H1 (cell line): ENCODE measurements around the gene C2CD4C. TPM values are rescaled to one million over a fixed set of nuclear protein-coding genes. Genes with fewer than 3 reads are reported as not detected.
A peak's percentile ranks its signal among the peaks of the same experiment; 100 is the strongest.

Experiments used
- CTCF ChIA-PET: fragments of 300-600 bp; sonication (Branson Sonifier 250); formaldehyde crosslinking; loops from one replicate; lab custom pipeline; 2021; ENCODE audit not compliant: partially characterized antibody; lab: Charles Lee
- POLR2A ChIA-PET: fragments of 300-600 bp; sonication (Branson Sonifier 250); formaldehyde crosslinking; loops from one replicate; lab custom pipeline; 2021; ENCODE audit warnings: inconsistent platforms; ENCODE audit not compliant: partially characterized antibody; lab: Charles Lee
- DNase-seq, 2 experiments: peaks; one replicate each; pipeline versions ENCODE4 v3.0.0 to v3.0.0-alpha.2; 2010 to 2022; ENCODE audit warnings: low spot score in 2 of 2, low read depth in 1 of 2, mixed read lengths in 1 of 2
- FAIRE-seq: peaks from 2 replicates; lab custom pipeline; 2011; peaks lifted over from hg19 to GRCh38; lab: Jason Lieb, UNC
- H2AFZ ChIP-seq: 2 replicates; pipeline ENCODE4 v1.8.1; 2012; ENCODE audit warnings: low read length, inconsistent platforms
- H2AK5ac ChIP-seq: 2 replicates; pipeline ENCODE4 v1.6.1; 2013; ENCODE audit warnings: low read depth, low read length
- H2BK120ac ChIP-seq: replicated peaks from 2 replicates; pipeline ENCODE3; 2013; ENCODE audit warnings: low read depth, low read length, inconsistent platforms
- H2BK12ac ChIP-seq: 2 replicates; pipeline ENCODE4 v1.6.1; 2013; ENCODE audit warnings: low read depth, low read length
- H2BK15ac ChIP-seq: 2 replicates; pipeline ENCODE4 v1.6.1; 2013; ENCODE audit warnings: low read length
- H2BK20ac ChIP-seq: 2 replicates; pipeline ENCODE4 v1.6.1; 2013; ENCODE audit warnings: low read length
- H2BK5ac ChIP-seq: 2 replicates; pipeline ENCODE4 v1.6.1; 2013; ENCODE audit warnings: low read depth, low read length
- H3K14ac ChIP-seq: 2 replicates; pipeline ENCODE4 v1.6.1; 2013; ENCODE audit warnings: inconsistent platforms; ENCODE audit not compliant: insufficient read length
- H3K18ac ChIP-seq: 2 replicates; pipeline ENCODE4 v1.6.1; 2013; ENCODE audit warnings: low read length; ENCODE audit errors: extremely low read depth
- H3K23ac ChIP-seq: 2 replicates; pipeline ENCODE4 v1.6.1; 2013; ENCODE audit warnings: inconsistent platforms; ENCODE audit not compliant: insufficient read length
- H3K23me2 ChIP-seq: 2 replicates; pipeline ENCODE4 v1.6.1; 2013; ENCODE audit warnings: low read depth, low read length
- H3K27ac ChIP-seq: 2 replicates; pipeline ENCODE4 v1.6.1; 2011; ENCODE audit warnings: low read depth, low read length, inconsistent platforms
- H3K27me3 ChIP-seq, 4 experiments: replicated peaks in 1 of 4; 1 replicate in 1 of 4; 2 replicates in 3 of 4; pipeline versions ENCODE4 v1.6.1 to v1.8.1; 2011 to 2013; ENCODE audit warnings: low read length in 3 of 4, mild to moderate bottlenecking in 3 of 4, inconsistent platforms in 2 of 4, mixed read lengths in 2 of 4, moderate library complexity in 1 of 4; ENCODE audit not compliant: control insufficient read depth in 3 of 4, insufficient read depth in 3 of 4; ENCODE audit errors: extremely low read depth in 1 of 4
- H3K36me3 ChIP-seq, 4 experiments: 2 replicates each; pipeline versions ENCODE4 v1.6.1 to v1.8.1; 2011 to 2013; ENCODE audit warnings: mild to moderate bottlenecking in 4 of 4, low read length in 3 of 4, moderate library complexity in 2 of 4, control low read depth in 1 of 4, inconsistent platforms in 1 of 4; ENCODE audit not compliant: insufficient read depth in 4 of 4, control insufficient read depth in 2 of 4
- H3K4ac ChIP-seq: replicated peaks from 2 replicates; pipeline ENCODE3; 2013; ENCODE audit warnings: low read length, low read depth, mixed read lengths, inconsistent platforms; ENCODE audit not compliant: insufficient read length
- H3K4me1 ChIP-seq, 4 experiments: replicated peaks in 1 of 4; 1 replicate in 1 of 4; 2 replicates in 3 of 4; pipeline versions ENCODE4 v1.6.1 to v1.8.1; 2011 to 2013; ENCODE audit warnings: low read length in 3 of 4, inconsistent platforms in 2 of 4, mixed read lengths in 1 of 4; ENCODE audit not compliant: insufficient read depth in 4 of 4, control insufficient read depth in 3 of 4
- H3K4me2 ChIP-seq, 2 experiments: 2 replicates each; pipeline versions ENCODE4 v1.6.1 to v1.8.1; 2011 to 2013; ENCODE audit warnings: low read depth in 2 of 2, low read length in 2 of 2, control low read depth in 1 of 2, inconsistent platforms in 1 of 2, mild to moderate bottlenecking in 1 of 2; ENCODE audit not compliant: insufficient read depth in 1 of 2
- H3K4me3 ChIP-seq, 4 experiments: fragments of 200-600, 300-600 bp in 1 of 4; sonication (generic), shearing (Covaris generic), sonication (Bioruptor Twin) in 1 of 4; 2 replicates each; pipeline versions ENCODE4 v1.5.1 to v1.8.1; 2011 to 2016; ENCODE audit warnings: low read length in 4 of 4, low read depth in 3 of 4, control low read depth in 2 of 4, inconsistent platforms in 2 of 4, mild to moderate bottlenecking in 2 of 4, mixed read lengths in 1 of 4, moderate library complexity in 1 of 4; ENCODE audit not compliant: insufficient read depth in 2 of 4; ENCODE audit errors: extremely low read depth in 1 of 4
- H3K56ac ChIP-seq: replicated peaks from 2 replicates; pipeline ENCODE3; 2013; ENCODE audit warnings: low read depth, mild to moderate bottlenecking, mixed read lengths, low read length, inconsistent platforms; ENCODE audit not compliant: insufficient read length
- H3K79me1 ChIP-seq: 2 replicates; pipeline ENCODE4 v1.6.1; 2013; ENCODE audit warnings: low read depth, low read length, control low read depth
- H3K79me2 ChIP-seq, 2 experiments: 2 replicates each; pipeline versions ENCODE4 v1.6.1 to v1.8.1; 2012 to 2013; ENCODE audit warnings: low read length in 2 of 2, mild to moderate bottlenecking in 2 of 2, inconsistent platforms in 1 of 2; ENCODE audit not compliant: insufficient read depth in 2 of 2, control insufficient read depth in 1 of 2
- H3K9ac ChIP-seq, 4 experiments: replicated peaks in 1 of 4; 1 replicate in 1 of 4; 2 replicates in 3 of 4; pipeline versions ENCODE4 v1.6.1 to v1.8.1; 2011 to 2013; ENCODE audit warnings: low read depth in 3 of 4, low read length in 3 of 4, control low read depth in 2 of 4, mild to moderate bottlenecking in 2 of 4, moderate library complexity in 2 of 4, inconsistent platforms in 1 of 4; ENCODE audit errors: extremely low read depth in 1 of 4
- H3K9me3 ChIP-seq, 2 experiments: 2 replicates each; pipeline versions ENCODE4 v1.6.1 to v1.8.1; 2012 to 2013; ENCODE audit warnings: mild to moderate bottlenecking in 2 of 2, moderate library complexity in 2 of 2, control low read depth in 1 of 2, inconsistent platforms in 1 of 2, low read depth in 1 of 2, low read length in 1 of 2, mixed read lengths in 1 of 2; ENCODE audit not compliant: insufficient read depth in 2 of 2
- H4K20me1 ChIP-seq, 2 experiments: replicated peaks in 1 of 2; 2 replicates each; pipeline versions ENCODE3 to v1.8.1; 2011 to 2013; ENCODE audit warnings: inconsistent platforms in 2 of 2, low read length in 2 of 2, mild to moderate bottlenecking in 1 of 2; ENCODE audit not compliant: insufficient read depth in 2 of 2, control insufficient read depth in 1 of 2
- H4K5ac ChIP-seq: 2 replicates; pipeline ENCODE4 v1.6.1; 2013; ENCODE audit warnings: low read length, low read depth, mixed read lengths, inconsistent platforms; ENCODE audit not compliant: insufficient read length
- H4K8ac ChIP-seq: 2 replicates; pipeline ENCODE4 v1.8.0; 2013; ENCODE audit warnings: mild to moderate bottlenecking, moderate library complexity, low read length, inconsistent platforms; ENCODE audit not compliant: insufficient read depth; ENCODE audit errors: extremely low read depth
- H4K91ac ChIP-seq: replicated peaks from 2 replicates; pipeline ENCODE3; 2013; ENCODE audit warnings: low read length, mixed read lengths, inconsistent platforms; ENCODE audit not compliant: insufficient read length
- BCL11A ChIP-seq, 2 experiments: IDR thresholded peaks; one replicate each; pipeline ENCODE4 v1.6.1; 2011; ENCODE audit warnings: low read depth in 2 of 2, low read length in 2 of 2, mild to moderate bottlenecking in 2 of 2
- CBX8 ChIP-seq: fragments of 300-800, 300-1000 bp; sonication (generic); IDR thresholded peaks from 2 replicates; pipeline ENCODE4 v1.7.1; 2016; ENCODE audit warnings: low read depth, low read length, borderline replicate concordance
- SP4 ChIP-seq: IDR thresholded peaks from 2 replicates; pipeline ENCODE4 v1.6.1; 2012; ENCODE audit warnings: low read length, inconsistent platforms
- YY1 ChIP-seq: IDR thresholded peaks from 2 replicates; pipeline ENCODE4 v1.6.1; 2011; ENCODE audit warnings: low read depth, mild to moderate bottlenecking, low read length
- WGBS, 2 experiments: shearing (Covaris generic) in 1 of 2; methylation state at CpG; one replicate each; pipeline versions ENCODE4 v1.1.6 to v1.1.7; 2013 to 2015; ENCODE audit warnings: low lambda C conversion rate in 2 of 2, mixed read lengths in 2 of 2, inconsistent platforms in 1 of 2, low coverage in 1 of 2, missing lambda C conversion rate in 1 of 2; ENCODE audit not compliant: insufficient replicate concordance in 2 of 2, insufficient coverage in 1 of 2, insufficient read length in 1 of 2; ENCODE audit errors: extremely low coverage in 1 of 2, missing lambda C conversion rate in 1 of 2; 5-methylcytosine and 5-hydroxymethylcytosine counted together
- polyA plus RNA-seq, 7 experiments: library from polyadenylated mRNA; depleted of rRNA in 3 of 7; stranded (reverse) in 5 of 7; unstranded in 2 of 7; fragments of >200 nt in 5 of 7; fragments of 200-250 nt in 2 of 7; gene quantifications; 1 replicate in 5 of 7; 2 replicates in 1 of 7; 4 replicates in 1 of 7; pipeline versions ENCODE4 v1.2.1 to v1.2.3, GENCODE V29; 2011 to 2013; ENCODE audit warnings: missing spikeins in 2 of 7, mixed read lengths in 2 of 7
- total RNA-seq: library from RNA; stranded (reverse); fragmentation: NEBNext Ultra II Directional; extraction: Animal tissue kit (Norgen Biotek cat#: 25700); gene quantifications from 2 replicates; pipeline ENCODE4 v1.2.1, GENCODE V29; 2021

The C2CD4C gene
- total and polyA plus RNA-seq, 2 of the 8 experiments (the other 6 are each of a cell fraction or from before 2014, with no cell fraction given) = 3.8 to 6.3 TPM

DNA sequence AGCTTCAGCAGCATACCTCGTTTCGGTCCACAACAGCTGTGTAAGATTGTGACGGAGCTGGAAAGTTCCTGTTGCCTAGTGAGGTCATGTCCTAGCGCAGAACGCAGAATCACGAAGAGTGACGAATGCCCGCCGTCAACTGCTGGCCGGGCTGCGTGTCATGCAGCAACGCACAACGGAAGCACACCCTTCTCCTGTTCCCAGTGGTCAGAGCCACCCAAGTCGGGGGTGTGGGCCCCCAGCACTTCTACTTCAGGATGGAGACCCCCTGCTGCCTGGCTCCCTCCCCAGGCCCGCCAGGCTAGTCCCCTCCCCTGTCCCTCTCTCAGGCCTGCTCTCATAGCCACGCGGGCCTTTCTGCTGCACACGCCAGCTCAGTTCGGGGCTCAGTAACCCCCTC, 25.9 kb downstream of the C2CD4C start:
- no peak overlapping the region for H3K56ac ChIP-seq
- FAIRE-seq (no peak), DNase-seq (no peak)
- no peak overlapping the region for H4K8ac ChIP-seq
- no peak overlapping the region for H3K4me2 ChIP-seq
- no peaks in the 10 kb centered on the region for H3K79me2 ChIP-seq
- no peaks in the 10 kb centered on the region for H3K79me1 ChIP-seq
- no peak overlapping the region for H2BK15ac ChIP-seq
- ChIA-PET CTCF (interaction anchor here (0.6 to 3.1 kb wide), 7 partner anchors 8 to 564 kb away, joined by 3 to 20 read pairs (median 7); partner anchors contain the start of genes MADCAM1 and TPGS1), POLR2A (interaction anchor here (0.7 to 2.0 kb wide), 3 partner anchors 19 to 127 kb away, joined by 3 to 6 read pairs (median 3); no protein-coding TSS in a partner anchor)
- no peaks in the 10 kb centered on the region; a peak in 1 of 4 replicates for H3K9me3 ChIP-seq
- no peak overlapping the region for H3K4me3 ChIP-seq
- peaks cover 0 to 11% (median 5%) of the 10 kb centered on the region in 4 experiments; a peak in 2 of 7 replicates for H3K4me1 ChIP-seq
- peaks cover 0 to 3% (median 0%) of the 10 kb centered on the region in 4 experiments; a peak in 1 of 7 replicates for H3K27me3 ChIP-seq
- H2AFZ ChIP-seq = no peak overlapping the region
- H2AK5ac ChIP-seq = no peak overlapping the region
- H3K23me2 ChIP-seq = no peaks in the 10 kb centered on the region
- no peak overlapping the region for H4K5ac ChIP-seq
- H2BK5ac ChIP-seq = no peak overlapping the region
- H3K14ac ChIP-seq = no peak overlapping the region
- H2BK12ac ChIP-seq = no peak overlapping the region
- no peak overlapping the region for H3K27ac ChIP-seq
- no peaks in the 10 kb centered on the region for H3K36me3 ChIP-seq
- no peak overlapping the region for H3K9ac ChIP-seq
- no peak overlapping the region for H3K18ac ChIP-seq
- H3K4ac ChIP-seq = no peak overlapping the region
- 94% methylated on average over 15 of the region's 19 CpGs; no CpG with 5 or more reads in 1 of the 2 experiments for WGBS, 2 experiments
- TF ChIP-seq CBX8 (no peak), SP4 (no peak), YY1 (no peak), BCL11A (IDR thresholded peaks at IDR 0.05; ENCODE audit: low read depth in 2 of 2, low read length in 2 of 2) (no peak)
- no peak overlapping the region for H4K91ac ChIP-seq
- H4K20me1 ChIP-seq = no peaks in the 10 kb centered on the region
- no peak overlapping the region for H3K23ac ChIP-seq
- no peak overlapping the region for H2BK120ac ChIP-seq
- H2BK20ac ChIP-seq = 0 out of 2 replicates have a peak overlapping the region, but pooled peaks have one; percentile 2
